ENCODE measurements around the gene FMR1NB. TPM values are rescaled to one million over a fixed set of nuclear protein-coding genes. Genes with fewer than 3 reads are reported as not detected.

FMR1NB gene, protein sequence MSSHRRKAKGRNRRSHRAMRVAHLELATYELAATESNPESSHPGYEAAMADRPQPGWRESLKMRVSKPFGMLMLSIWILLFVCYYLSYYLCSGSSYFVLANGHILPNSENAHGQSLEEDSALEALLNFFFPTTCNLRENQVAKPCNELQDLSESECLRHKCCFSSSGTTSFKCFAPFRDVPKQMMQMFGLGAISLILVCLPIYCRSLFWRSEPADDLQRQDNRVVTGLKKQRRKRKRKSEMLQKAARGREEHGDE
- total RNA-seq, result not detected
- not detected for polyA plus RNA-seq (2013, experiment 1 of 2)
- not detected for polyA plus RNA-seq (2013, experiment 2 of 2)
- long read RNA-seq, experiment 1, result 0 reads
- long read RNA-seq, experiment 2, result 0 reads
- long read RNA-seq, experiment 3, result 0 reads
- long read RNA-seq, experiment 4, result 0 reads

DNA sequence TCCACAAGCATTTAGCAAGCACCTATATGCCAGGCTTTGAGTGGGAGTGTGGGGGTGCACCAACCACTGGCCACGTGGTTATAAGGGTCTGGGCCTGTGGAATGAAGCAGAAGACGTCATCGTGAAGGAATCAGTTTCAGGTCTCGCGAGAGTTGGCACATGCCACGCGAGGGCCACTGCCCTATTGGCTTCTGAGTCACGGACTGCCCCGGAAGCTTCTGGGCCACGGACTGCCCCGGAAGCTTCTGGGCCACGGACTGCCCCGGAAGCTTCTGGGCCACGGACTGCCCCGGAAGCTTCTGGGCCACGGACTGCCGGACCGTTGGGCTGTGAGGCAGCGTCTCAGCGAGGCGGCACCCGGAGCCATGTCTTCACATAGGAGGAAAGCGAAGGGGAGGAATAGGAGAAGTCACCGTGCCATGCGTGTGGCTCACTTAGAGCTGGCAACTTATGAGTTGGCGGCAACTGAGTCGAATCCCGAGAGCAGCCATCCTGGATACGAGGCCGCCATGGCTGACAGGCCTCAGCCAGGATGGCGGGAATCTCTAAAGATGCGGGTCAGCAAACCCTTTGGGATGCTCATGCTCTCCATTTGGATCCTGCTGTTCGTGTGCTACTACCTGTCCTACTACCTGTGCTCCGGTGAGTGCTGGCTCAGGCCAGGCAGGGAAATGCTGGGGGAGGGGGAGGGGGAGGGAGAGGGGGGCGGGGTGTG, at the start of gene FMR1NB:
FMR1NB (plus strand) TSS at position 300 of the 715 bp plus-strand sequence; CDS start at position 366, 66 bp downstream.
- TF ChIP-seq, protein P1, sequence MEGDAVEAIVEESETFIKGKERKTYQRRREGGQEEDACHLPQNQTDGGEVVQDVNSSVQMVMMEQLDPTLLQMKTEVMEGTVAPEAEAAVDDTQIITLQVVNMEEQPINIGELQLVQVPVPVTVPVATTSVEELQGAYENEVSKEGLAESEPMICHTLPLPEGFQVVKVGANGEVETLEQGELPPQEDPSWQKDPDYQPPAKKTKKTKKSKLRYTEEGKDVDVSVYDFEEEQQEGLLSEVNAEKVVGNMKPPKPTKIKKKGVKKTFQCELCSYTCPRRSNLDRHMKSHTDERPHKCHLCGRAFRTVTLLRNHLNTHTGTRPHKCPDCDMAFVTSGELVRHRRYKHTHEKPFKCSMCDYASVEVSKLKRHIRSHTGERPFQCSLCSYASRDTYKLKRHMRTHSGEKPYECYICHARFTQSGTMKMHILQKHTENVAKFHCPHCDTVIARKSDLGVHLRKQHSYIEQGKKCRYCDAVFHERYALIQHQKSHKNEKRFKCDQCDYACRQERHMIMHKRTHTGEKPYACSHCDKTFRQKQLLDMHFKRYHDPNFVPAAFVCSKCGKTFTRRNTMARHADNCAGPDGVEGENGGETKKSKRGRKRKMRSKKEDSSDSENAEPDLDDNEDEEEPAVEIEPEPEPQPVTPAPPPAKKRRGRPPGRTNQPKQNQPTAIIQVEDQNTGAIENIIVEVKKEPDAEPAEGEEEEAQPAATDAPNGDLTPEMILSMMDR (conservative IDR thresholded peaks at IDR 0.05), result no peak
- no peaks in the 10 kb centered on the region for H3K27me3 ChIP-seq (ENCODE audit: control insufficient read depth, insufficient read depth, low read length, poor library complexity, severe bottlenecking)
- H3K9ac ChIP-seq (ENCODE audit: extremely low read depth, low read length, poor library complexity, severe bottlenecking), result no peak within 1 kb of the TSS
- no peak for DNase-seq
- Mint-ChIP-seq H3K4me1 (no peaks in the 10 kb centered on the region), H3K27me3 (ENCODE audit: insufficient read depth) (no peaks in the 10 kb centered on the region), H3K9me3 (peaks cover 57% of the 10 kb centered on the region), H3K36me3 (ENCODE audit: low read depth) (no peaks in the 10 kb centered on the region), H3K4me3 (no peak within 1 kb of the TSS), H3K27ac (no peak within 1 kb of the TSS)
- H3K27ac ChIP-seq (ENCODE audit: low read depth, low read length), result no peak within 1 kb of the TSS
- H3K4me1 ChIP-seq (ENCODE audit: control insufficient read depth, insufficient read depth, low read length), result no peaks in the 10 kb centered on the region
- H3K36me3 ChIP-seq (ENCODE audit: control insufficient read depth, insufficient read depth, low read length), result no peaks in the 10 kb centered on the region
- no peaks in the 10 kb centered on the region for H3K9me3 ChIP-seq (ENCODE audit: control insufficient read depth, low read length)
- no peak within 1 kb of the TSS for H3K4me3 ChIP-seq (ENCODE audit: low read length)
- 95 to 97% methylated on average over 7 to 33 of the region's 35 CpGs for whole genome bisulfite sequencing, 2 experiments (ENCODE audit: insufficient coverage in 1 of 2, insufficient read length in 1 of 2)

DNA sequence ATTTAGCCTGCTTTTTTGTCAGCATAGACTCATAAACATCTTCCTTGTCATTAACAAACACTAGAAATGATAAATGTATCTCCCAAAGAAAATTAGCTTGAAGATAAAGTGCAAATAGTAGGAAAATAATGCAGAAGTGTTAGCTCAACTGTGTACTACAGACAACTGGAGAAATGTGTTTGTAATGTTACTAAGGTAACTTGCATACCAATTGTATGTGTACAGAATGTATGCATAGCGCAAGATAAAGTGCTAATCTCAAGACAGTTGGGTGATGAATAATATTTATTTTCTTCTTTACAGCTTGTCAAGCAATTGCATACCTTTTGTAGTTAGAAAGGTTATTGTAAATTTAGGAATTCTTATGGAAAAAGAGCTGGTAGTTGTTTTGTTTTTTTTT, 47.3 kb upstream of the FMR1NB start:
- H3K9me3 ChIP-seq (ENCODE audit: control insufficient read depth, low read length), result no peaks in the 10 kb centered on the region
- H3K9ac ChIP-seq (ENCODE audit: extremely low read depth, low read length, poor library complexity, severe bottlenecking), result no peak overlapping the region
- H3K36me3 ChIP-seq (ENCODE audit: control insufficient read depth, insufficient read depth, low read length), result peaks cover 62% of the 10 kb centered on the region
- no peaks in the 10 kb centered on the region for H3K4me1 ChIP-seq (ENCODE audit: control insufficient read depth, insufficient read depth, low read length)
- Mint-ChIP-seq H3K27me3 (ENCODE audit: insufficient read depth) (no peaks in the 10 kb centered on the region), H3K4me3 (no peak overlapping the region), H3K9me3 (peaks cover 26% of the 10 kb centered on the region), H3K4me1 (no peaks in the 10 kb centered on the region), H3K27ac (no peak overlapping the region), H3K36me3 (ENCODE audit: low read depth) (peaks cover 42% of the 10 kb centered on the region)
- no peak for DNase-seq
- H3K4me3 ChIP-seq (ENCODE audit: low read length), result no peak overlapping the region
- no peak overlapping the region for H3K27ac ChIP-seq (ENCODE audit: low read depth, low read length)
- H3K27me3 ChIP-seq (ENCODE audit: control insufficient read depth, insufficient read depth, low read length, poor library complexity, severe bottlenecking), result no peaks in the 10 kb centered on the region
- TF ChIP-seq, protein P1 (conservative IDR thresholded peaks at IDR 0.05), result no peak
- WGBS, 2 experiments (ENCODE audit: insufficient coverage in 1 of 2, insufficient read length in 1 of 2), result 100% methylated on average over 1 of the region's 1 CpG; no CpG with 5 or more reads in 1 of the 2 experiments

DNA sequence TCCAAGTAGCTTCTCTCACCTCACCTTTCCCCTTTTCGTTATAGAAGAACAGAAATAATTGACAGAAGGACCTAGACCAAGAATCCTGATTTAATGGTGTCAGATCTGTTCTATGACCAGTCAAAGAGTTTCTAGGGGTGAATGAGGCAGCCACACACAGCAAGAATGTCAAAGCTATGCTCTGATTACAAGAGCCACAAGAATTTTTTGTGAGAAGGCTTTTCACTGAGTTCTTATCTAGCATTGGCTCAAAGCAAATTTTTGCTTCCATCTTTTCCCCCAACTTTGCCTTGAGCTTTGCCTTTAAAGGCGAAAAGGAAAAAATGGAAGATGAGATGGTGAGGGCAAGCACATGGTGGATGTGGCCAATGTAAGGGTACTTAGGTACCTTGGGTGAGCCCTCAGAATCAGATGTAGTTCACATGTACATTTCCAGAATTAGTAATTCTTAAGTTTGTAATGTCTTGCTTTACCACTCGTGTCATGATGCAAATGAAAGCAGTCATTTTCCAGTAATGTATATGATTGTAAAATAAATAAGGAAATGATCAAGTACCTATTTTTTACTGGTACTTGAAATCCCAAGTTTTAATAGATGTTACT, 45.9 kb upstream of the FMR1NB start:
- Mint-ChIP-seq H3K27ac (no peak overlapping the region), H3K36me3 (ENCODE audit: low read depth) (peaks cover 47% of the 10 kb centered on the region), H3K9me3 (peaks cover 25% of the 10 kb centered on the region), H3K4me3 (no peak overlapping the region), H3K4me1 (no peaks in the 10 kb centered on the region), H3K27me3 (ENCODE audit: insufficient read depth) (no peaks in the 10 kb centered on the region)
- Histone ChIP-seq H3K9me3 (ENCODE audit: control insufficient read depth, low read length) (no peaks in the 10 kb centered on the region), H3K27ac (ENCODE audit: low read depth, low read length) (no peak overlapping the region), H3K36me3 (ENCODE audit: control insufficient read depth, insufficient read depth, low read length) (peaks cover 62% of the 10 kb centered on the region), H3K9ac (ENCODE audit: extremely low read depth, low read length, poor library complexity, severe bottlenecking) (no peak overlapping the region), H3K27me3 (ENCODE audit: control insufficient read depth, insufficient read depth, low read length, poor library complexity, severe bottlenecking) (no peaks in the 10 kb centered on the region), H3K4me3 (ENCODE audit: low read length) (no peak overlapping the region), H3K4me1 (ENCODE audit: control insufficient read depth, insufficient read depth, low read length) (no peaks in the 10 kb centered on the region)
- TF ChIP-seq, protein P1 (conservative IDR thresholded peaks at IDR 0.05), result no peak
- no peak for DNase-seq
- 97% methylated on average over 3 of the region's 3 CpGs; no CpG with 5 or more reads in 1 of the 2 experiments for WGBS, 2 experiments (ENCODE audit: insufficient coverage in 1 of 2, insufficient read length in 1 of 2)
